NOMO-1 treated with dmso at 0.1 percent for 144 hours (cell line): ENCODE data around the gene LPAR5.
A peak's percentile ranks its signal among the peaks of the same experiment; 100 is the strongest.
"Not testable (repeated sequence)": the region's sequence is repeated elsewhere in the genome, so short reads cannot be mapped to it uniquely, and the experiment has no call there.

ENCODE experiments used
- DNase-seq: peaks from one replicate; lab custom pipeline; 2025; ENCODE audit not compliant: unreplicated experiment; lab: John Stamatoyannopoulos, UW

The LPAR5 gene

GRCh38 chr12:6607751-6608591, 27.8 kb downstream of the LPAR5 start:
- DNase-seq: peak; percentile 63

- no peak for DNase-seq
These were observed 29.2 kb downstream of the LPAR5 start for GRCh38 chr12:6606331-6607131.

GRCh38 chr12:6605421-6606330, 30.1 kb downstream of the LPAR5 start:
- no peak for DNase-seq

- no peak for DNase-seq
These were observed 31.3 kb downstream of the LPAR5 start for GRCh38 chr12:6604259-6605029.

GRCh38 chr12:6603095-6603567, 32.6 kb downstream of the LPAR5 start:
- DNase-seq: no peak

GRCh38 chr12:6602526-6602925, 33.2 kb downstream of the LPAR5 start:
- DNase-seq: no peak

GRCh38 chr12:6595673-6596072, 40.1 kb downstream of the LPAR5 start:
- DNase-seq: not testable (repeated sequence)

GRCh38 chr12:6592087-6592486, 43.7 kb downstream of the LPAR5 start:
- no peak for DNase-seq

GRCh38 chr12:6586569-6586968, 49.2 kb downstream of the LPAR5 start:
- not testable (repeated sequence) for DNase-seq

GRCh38 chr12:6584293-6584692, 51.5 kb downstream of the LPAR5 start:
- DNase-seq: no peak

GRCh38 chr12:6582959-6583358, 52.8 kb downstream of the LPAR5 start:
- no peak for DNase-seq

GRCh38 chr12:6582196-6582595, 53.6 kb downstream of the LPAR5 start:
- no peak for DNase-seq

GRCh38 chr12:6575648-6576047, 60.1 kb downstream of the LPAR5 start:
- DNase-seq: no peak

GRCh38 chr12:6574576-6575295, 61.0 kb downstream of the LPAR5 start:
- no peak for DNase-seq

- DNase-seq: no peak
These were observed 62.8 kb downstream of the LPAR5 start for GRCh38 chr12:6573001-6573400.

GRCh38 chr12:6570264-6570887, 65.4 kb downstream of the LPAR5 start:
- DNase-seq: peak; percentile 4

- DNase-seq: no peak
These were observed 66.0 kb downstream of the LPAR5 start for GRCh38 chr12:6569786-6570185.

GRCh38 chr12:6569312-6569711, 66.4 kb downstream of the LPAR5 start:
- no peak for DNase-seq
